PC-3 (cell line): ENCODE results near the gene CARMIL1. TPM values are rescaled to one million over a fixed set of nuclear protein-coding genes. Genes with fewer than 3 reads are reported as not detected.

Experiments
- ATAC-seq: fragments of 200-7000 bp; cut with Tn5 transposase; 2 replicates; pipeline ENCODE4 v1.9.1; 2020; ENCODE audit warnings: mild to moderate bottlenecking, moderate library complexity
- BruUV-seq: library from RNA; stranded (reverse); fragments of 400-500 nt; replicated peaks from 2 replicates; lab custom pipeline; 2021; lab: Mats Ljungman, UMichigan
- CTCF ChIA-PET: fragments of 300-600 bp; sonication (Branson Sonifier 250); formaldehyde crosslinking; loops from one replicate; lab custom pipeline; 2022; ENCODE audit warnings: antibody characterized with exemption; lab: Charles Lee
- POLR2A ChIA-PET: fragments of 300-600 bp; sonication (Branson Sonifier 250); formaldehyde crosslinking; loops from one replicate; lab custom pipeline; 2022; ENCODE audit warnings: antibody characterized with exemption; ENCODE audit not compliant: unreplicated experiment; lab: Charles Lee
- DNase-seq: peaks from one replicate; pipeline ENCODE4 v3.0.0-alpha.2; 2015
- H2AFZ ChIP-seq: fragments of 300-600 bp; sonication (generic); 2 replicates; pipeline ENCODE4 v1.6.0; 2016; ENCODE audit warnings: antibody characterized with exemption, low read length
- H3F3A ChIP-seq: fragments of 300-600 bp; sonication (generic); one replicate; pipeline ENCODE4 v1.6.0; 2017; ENCODE audit warnings: antibody characterized with exemption, low read length, control low read depth, mild to moderate bottlenecking; ENCODE audit not compliant: unreplicated experiment
- H3K27ac ChIP-seq: fragments of 300-600 bp; sonication (generic); 2 replicates; pipeline ENCODE4 v1.5.1; 2016; ENCODE audit warnings: mild to moderate bottlenecking, low read length
- H3K27me3 ChIP-seq: fragments of 300-600 bp; sonication (generic); 2 replicates; pipeline ENCODE4 v1.6.1; 2016; ENCODE audit warnings: low read length, mixed read lengths
- H3K36me3 ChIP-seq: fragments of 300-600 bp; sonication (generic); 2 replicates; pipeline ENCODE4 v1.6.1; 2016; ENCODE audit warnings: low read depth, mixed run types, low read length, mixed read lengths
- H3K4me1 ChIP-seq: fragments of 300-600 bp; sonication (generic); 2 replicates; pipeline ENCODE4 v1.5.1; 2016; ENCODE audit warnings: low read length; ENCODE audit not compliant: insufficient read depth
- H3K4me2 ChIP-seq: fragments of 300-600 bp; sonication (generic); 2 replicates; pipeline ENCODE4 v1.6.0; 2016; ENCODE audit warnings: low read length
- H3K4me3 ChIP-seq: fragments of 300-600 bp; sonication (generic); 2 replicates; pipeline ENCODE4 v1.5.1; 2016; ENCODE audit warnings: mild to moderate bottlenecking, low read length, mixed read lengths
- H3K79me2 ChIP-seq: fragments of 300-600 bp; sonication (generic); 2 replicates; pipeline ENCODE4 v1.6.1; 2017; ENCODE audit warnings: low read length, mixed read lengths
- H3K9ac ChIP-seq: fragments of 300-600 bp; sonication (generic); 2 replicates; pipeline ENCODE4 v1.6.0; 2016; ENCODE audit warnings: mild to moderate bottlenecking, low read length
- H3K9me2 ChIP-seq: fragments of 300-600 bp; sonication (generic); replicated peaks from 2 replicates; pipeline ENCODE4 v1.6.1; 2016; ENCODE audit warnings: mixed run types, low read length, mixed read lengths
- H3K9me3 ChIP-seq: fragments of 300-600 bp; sonication (generic); 2 replicates; pipeline ENCODE4 v1.6.1; 2016; ENCODE audit warnings: low read length, mixed read lengths
- H4K20me1 ChIP-seq: fragments of 300-600 bp; sonication (generic); 2 replicates; pipeline ENCODE4 v1.6.1; 2016; ENCODE audit warnings: low read length, mixed read lengths
- CTCF ChIP-seq: fragments of 300-600 bp; sonication (generic); conservative IDR thresholded peaks from 2 replicates; pipeline ENCODE4 v1.5.1; 2017; ENCODE audit warnings: antibody characterized with exemption, low read depth, mild to moderate bottlenecking, low read length
- EZH2 ChIP-seq: fragments of 300-600 bp; sonication (generic); IDR thresholded peaks from one replicate; pipeline ENCODE4 v1.6.1; 2017; ENCODE audit warnings: antibody characterized with exemption, mild to moderate bottlenecking, low read length; ENCODE audit not compliant: unreplicated experiment
- EZH2phosphoT487 ChIP-seq: fragments of 300-600 bp; sonication (generic); IDR thresholded peaks from 2 replicates; pipeline ENCODE4 v1.6.1; 2018; ENCODE audit warnings: mild to moderate bottlenecking, antibody characterized with exemption, low read length, borderline replicate concordance
- intact Hi-C: fragments of 100-400 bp; cut with micrococcal nuclease; formaldehyde crosslinking; loops from 2 replicates; pipeline ENCODE4 v1.9.0; 2023
- total RNA-seq: library from RNA; depleted of rRNA; stranded (reverse); fragments of >200 nt; gene quantifications from 2 replicates; pipeline ENCODE4 v1.2.3, GENCODE V29; 2014

Gene CARMIL1
- total RNA-seq, 1 experiment from 2014 or later = 22.0 TPM

- no TSS peak for BruUV-seq
These were observed 362.9 kb downstream of the CARMIL1 start for GRCh38 chr6:25641940-25642666.

GRCh38 chr6:25642667-25643328 is 363.6 kb downstream of the CARMIL1 start:
- no TSS peak for BruUV-seq
- no peaks in the 10 kb centered on the region for H3K4me1 ChIP-seq
- intact Hi-C loops = no loop called here

More at GRCh38 chr6:25641940-25642666, 362.9 kb downstream of the CARMIL1 start:
- Histone ChIP-seq H3F3A (no peaks in the 10 kb centered on the region), H3K27me3 (peaks cover 72% of the 10 kb centered on the region), H3K9ac (no peak overlapping the region), H3K9me2 (no peaks in the 10 kb centered on the region), H3K9me3 (no peaks in the 10 kb centered on the region), H3K4me3 (no peak overlapping the region), H3K4me2 (no peak overlapping the region), H3K27ac (no peak overlapping the region), H3K79me2 (no peaks in the 10 kb centered on the region), H3K4me1 (no peaks in the 10 kb centered on the region), H3K36me3 (no peaks in the 10 kb centered on the region), H4K20me1 (no peaks in the 10 kb centered on the region), H2AFZ (no peak overlapping the region)
- TF ChIP-seq CTCF = no peak
- ChIA-PET POLR2A (no interaction called here), CTCF (no interaction called here)
- DNase-seq (no peak), ATAC-seq (no peak; the same call in 1 of the 2 replicates)
- intact Hi-C loops = no loop called here

More at GRCh38 chr6:25642667-25643328, 363.6 kb downstream of the CARMIL1 start:
- no peak overlapping the region for H3K4me2 ChIP-seq
- no peak overlapping the region for H3K4me3 ChIP-seq
- ATAC-seq (no peak), DNase-seq (no peak)
- H3K27ac ChIP-seq = no peak overlapping the region
- no peaks in the 10 kb centered on the region for H4K20me1 ChIP-seq
- H3K9me2 ChIP-seq = no peaks in the 10 kb centered on the region
- POLR2A ChIA-PET = no interaction called here
- no peak overlapping the region for H2AFZ ChIP-seq
- no peaks in the 10 kb centered on the region for H3F3A ChIP-seq
- no peak overlapping the region for H3K9ac ChIP-seq
- H3K36me3 ChIP-seq = no peaks in the 10 kb centered on the region
- CTCF ChIA-PET = no interaction called here
- H3K79me2 ChIP-seq = no peaks in the 10 kb centered on the region
- no peaks in the 10 kb centered on the region for H3K9me3 ChIP-seq
- no peak for TF ChIP-seq CTCF
- TF ChIP-seq EZH2phosphoT487 = no peak
- TF ChIP-seq EZH2 = no peak
- peaks cover 75% of the 10 kb centered on the region for H3K27me3 ChIP-seq
